ENCODE results near the gene ATG13. TPM values are rescaled to one million over a fixed set of nuclear protein-coding genes. Genes with fewer than 3 reads are reported as not detected.
"Not testable (repeated sequence)": the region's sequence is repeated elsewhere in the genome, so short reads cannot be mapped to it uniquely, and the experiment has no call there.

Gene ATG13
- total RNA-seq, 2 donors from 2014 or later, result 36.8 to 76.8 TPM

DNA sequence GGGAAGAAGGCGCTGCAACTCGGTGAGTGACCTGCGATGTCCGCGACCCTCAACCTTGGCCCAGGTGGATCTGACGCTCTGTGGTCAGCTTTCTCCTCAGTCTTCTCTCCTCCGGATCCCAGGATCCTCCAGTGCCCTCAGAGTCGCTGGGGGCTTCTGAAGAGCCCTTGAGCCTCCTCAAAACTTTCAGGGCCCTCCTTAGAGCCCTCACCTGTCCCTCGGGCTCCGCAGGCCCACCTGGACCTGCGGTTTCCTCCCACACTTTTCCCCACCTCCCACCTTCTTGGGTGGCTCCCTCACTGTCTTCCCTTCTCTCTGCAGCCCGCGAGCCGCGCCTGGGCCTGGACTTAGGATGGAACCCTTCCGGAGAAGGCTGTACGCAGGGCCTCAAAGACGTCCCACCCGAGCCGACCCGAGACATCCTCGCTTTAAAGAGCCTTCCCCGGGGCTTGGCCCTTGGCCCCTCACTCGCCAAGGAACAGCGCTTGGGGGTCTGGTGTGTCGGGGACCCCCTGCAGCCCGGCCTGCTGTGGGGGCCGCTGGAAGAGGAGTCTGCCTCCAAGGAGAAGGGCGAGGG is 83.8 kb downstream of the ATG13 start:
- Histone ChIP-seq H3K4me1 (peaks cover 40% of the 10 kb centered on the region), H3K36me3 (replicated peaks in 1 of 2; ENCODE audit: insufficient read depth in 1 of 2, low read depth in 2 of 2) (peaks cover 7 to 23% of the 10 kb centered on the region in 2 donors)
- no peak for ATAC-seq

DNA sequence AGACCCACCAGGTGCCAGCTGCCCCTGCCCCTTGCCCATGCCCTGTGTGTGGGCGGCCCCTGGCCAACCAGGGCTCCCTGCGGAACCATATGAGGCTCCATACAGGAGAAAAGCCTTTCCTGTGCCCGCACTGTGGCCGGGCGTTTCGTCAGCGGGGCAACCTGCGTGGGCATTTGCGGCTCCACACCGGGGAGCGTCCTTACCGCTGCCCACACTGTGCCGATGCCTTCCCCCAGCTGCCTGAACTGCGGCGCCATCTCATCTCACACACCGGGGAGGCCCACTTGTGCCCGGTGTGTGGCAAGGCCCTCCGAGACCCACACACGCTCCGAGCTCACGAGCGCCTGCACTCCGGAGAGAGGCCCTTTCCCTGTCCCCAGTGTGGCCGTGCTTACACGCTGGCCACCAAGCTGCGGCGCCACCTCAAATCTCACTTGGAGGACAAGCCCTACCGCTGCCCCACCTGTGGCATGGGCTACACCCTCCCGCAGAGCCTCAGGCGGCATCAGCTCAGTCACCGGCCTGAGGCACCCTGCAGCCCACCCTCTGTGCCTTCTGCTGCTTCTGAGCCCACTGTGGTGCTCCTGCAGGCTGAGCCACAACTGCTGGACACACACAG is 87.8 kb downstream of the ATG13 start:
- Histone ChIP-seq H3K9me3 (no peaks in the 10 kb centered on the region), H3K27ac (no peak overlapping the region), H3K27me3 (no peaks in the 10 kb centered on the region), H3K4me3 (no peak overlapping the region), H3K4me1 (peaks cover 11% of the 10 kb centered on the region), H3K36me3 (replicated peaks in 1 of 2; ENCODE audit: insufficient read depth in 1 of 2, low read depth in 2 of 2) (peaks cover 7 to 23% of the 10 kb centered on the region in 2 donors)
- TF ChIP-seq, protein P1, sequence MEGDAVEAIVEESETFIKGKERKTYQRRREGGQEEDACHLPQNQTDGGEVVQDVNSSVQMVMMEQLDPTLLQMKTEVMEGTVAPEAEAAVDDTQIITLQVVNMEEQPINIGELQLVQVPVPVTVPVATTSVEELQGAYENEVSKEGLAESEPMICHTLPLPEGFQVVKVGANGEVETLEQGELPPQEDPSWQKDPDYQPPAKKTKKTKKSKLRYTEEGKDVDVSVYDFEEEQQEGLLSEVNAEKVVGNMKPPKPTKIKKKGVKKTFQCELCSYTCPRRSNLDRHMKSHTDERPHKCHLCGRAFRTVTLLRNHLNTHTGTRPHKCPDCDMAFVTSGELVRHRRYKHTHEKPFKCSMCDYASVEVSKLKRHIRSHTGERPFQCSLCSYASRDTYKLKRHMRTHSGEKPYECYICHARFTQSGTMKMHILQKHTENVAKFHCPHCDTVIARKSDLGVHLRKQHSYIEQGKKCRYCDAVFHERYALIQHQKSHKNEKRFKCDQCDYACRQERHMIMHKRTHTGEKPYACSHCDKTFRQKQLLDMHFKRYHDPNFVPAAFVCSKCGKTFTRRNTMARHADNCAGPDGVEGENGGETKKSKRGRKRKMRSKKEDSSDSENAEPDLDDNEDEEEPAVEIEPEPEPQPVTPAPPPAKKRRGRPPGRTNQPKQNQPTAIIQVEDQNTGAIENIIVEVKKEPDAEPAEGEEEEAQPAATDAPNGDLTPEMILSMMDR (IDR thresholded peaks at IDR 0.05), result no peak
- no peak for TF ChIP-seq POLR2A (IDR thresholded peaks at IDR 0.05)
- DNase-seq (no peak), ATAC-seq (no peak)
- 92% methylated on average over 29 of the region's 31 CpGs; no CpG with 5 or more reads in 1 of the 2 donors for WGBS, 2 donors
- intact Hi-C loops (cut with DNase I), result no loop called here

More for the DNA sequence above, 83.8 kb downstream of the ATG13 start:
- H3K9me3 ChIP-seq, result no peaks in the 10 kb centered on the region
- intact Hi-C loops (cut with DNase I), result no loop called here
- TF ChIP-seq, protein P1 (IDR thresholded peaks at IDR 0.05), result no peak
- no peak for TF ChIP-seq POLR2A (IDR thresholded peaks at IDR 0.05)
- peak overlapping the region; percentile 74 to 94 (median 92) for H3K27ac ChIP-seq
- H3K4me3 ChIP-seq, result peak overlapping the region; percentile 90 to 99
- H3K27me3 ChIP-seq, result no peaks in the 10 kb centered on the region
- DNase-seq, result no peak
- 0 to 2% methylated on average over 16 to 29 of the region's 29 CpGs for WGBS, 2 donors

DNA sequence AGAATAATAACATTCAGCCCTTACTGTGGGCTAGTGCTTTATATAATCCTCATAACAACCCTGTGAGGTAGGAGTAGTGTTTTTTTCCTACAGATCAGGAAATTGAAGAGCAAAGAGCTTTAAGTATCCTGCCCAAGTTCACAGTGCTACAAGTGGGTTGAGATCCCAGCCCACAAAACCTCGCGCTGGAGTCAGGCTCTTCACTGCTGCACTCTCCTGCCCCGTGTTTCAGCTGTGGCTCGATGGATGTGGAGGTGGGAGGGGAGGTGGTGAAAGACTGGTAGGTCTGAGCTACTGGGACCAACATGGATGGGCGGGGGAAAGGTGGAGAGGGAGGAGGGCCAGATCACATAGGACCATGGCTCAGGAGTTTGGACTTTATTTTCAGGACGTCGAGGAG is 89.5 kb downstream of the ATG13 start:
- no peaks in the 10 kb centered on the region for H3K27me3 ChIP-seq
- H3K4me1 ChIP-seq, result peaks cover 5% of the 10 kb centered on the region
- no peak for DNase-seq
- 82 to 88% methylated on average over 4 to 7 of the region's 7 CpGs for WGBS, 2 donors
- peaks cover 7 to 23% of the 10 kb centered on the region in 2 donors for H3K36me3 ChIP-seq (replicated peaks in 1 of 2; ENCODE audit: insufficient read depth in 1 of 2, low read depth in 2 of 2)
- TF ChIP-seq POLR2A (IDR thresholded peaks at IDR 0.05), result no peak
- TF ChIP-seq, protein P1 (IDR thresholded peaks at IDR 0.05), result no peak
- H3K27ac ChIP-seq, result no peak overlapping the region
- no peak for ATAC-seq
- intact Hi-C loops (cut with DNase I), result no loop called here
- no peak overlapping the region for H3K4me3 ChIP-seq
- H3K9me3 ChIP-seq, result no peaks in the 10 kb centered on the region

DNA sequence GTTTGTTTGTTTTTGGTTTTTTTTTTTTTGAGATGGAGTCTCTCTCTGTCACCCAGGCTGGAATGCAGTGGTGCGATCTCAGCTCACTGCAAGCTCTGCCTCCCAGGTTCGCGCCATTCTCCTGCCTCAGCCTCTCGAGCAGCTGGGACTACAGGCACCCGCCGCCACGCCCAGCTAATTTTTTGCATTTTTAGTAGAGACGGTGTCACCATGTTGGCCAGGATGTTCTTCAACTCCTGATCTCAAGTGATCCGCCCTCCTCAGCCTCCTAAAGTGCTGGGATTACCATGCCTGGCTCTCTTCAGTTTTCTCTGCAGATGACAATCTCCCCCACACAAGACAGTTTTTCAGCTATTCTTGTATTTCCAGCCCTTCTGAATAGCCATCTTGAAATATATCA is 92.0 kb downstream of the ATG13 start:
- H3K4me1 ChIP-seq; intact Hi-C loops (cut with DNase I); H3K27ac ChIP-seq; H3K27me3 ChIP-seq; H3K4me3 ChIP-seq; DNase-seq; ATAC-seq; H3K9me3 ChIP-seq: not testable (repeated sequence)
- 87 to 88% methylated on average over 9 of the region's 9 CpGs for WGBS, 2 donors
- peaks cover 5 to 17% of the 10 kb centered on the region in 2 donors for H3K36me3 ChIP-seq (replicated peaks in 1 of 2; ENCODE audit: insufficient read depth in 1 of 2, low read depth in 2 of 2)

DNA sequence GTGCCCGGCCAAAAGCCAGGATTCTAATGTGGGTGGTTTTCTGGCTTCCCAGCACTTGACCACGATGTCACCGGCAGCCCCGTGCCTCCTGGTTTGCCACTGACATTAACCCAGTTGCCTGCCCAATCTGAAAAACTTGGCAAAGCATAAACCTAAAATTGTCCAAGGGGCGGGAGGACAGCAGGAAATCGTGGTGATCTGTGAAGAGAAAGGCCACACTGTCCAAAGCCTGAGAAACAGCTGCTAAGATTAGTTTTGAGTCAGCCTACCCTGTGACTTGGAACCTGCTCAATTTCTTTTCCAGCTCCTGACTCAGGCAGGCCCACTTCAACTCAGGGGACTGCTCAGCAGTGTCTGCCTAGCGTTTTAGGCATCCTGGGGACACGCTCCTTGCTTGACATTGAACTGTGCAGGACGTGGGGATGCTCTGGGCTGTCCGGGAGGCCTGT is 93.5 kb downstream of the ATG13 start:
- peak overlapping the region in 1 of 4 donors; percentile 44 for H3K27ac ChIP-seq
- H3K9me3 ChIP-seq, result no peaks in the 10 kb centered on the region
- no peaks in the 10 kb centered on the region for H3K27me3 ChIP-seq
- ATAC-seq (peak; percentile 59), DNase-seq (peak in 2 of 4 donors; percentile 36 to 43)
- no peak overlapping the region for H3K4me3 ChIP-seq
- H3K4me1 ChIP-seq, result no peaks in the 10 kb centered on the region
- TF ChIP-seq, protein P1 (IDR thresholded peaks at IDR 0.05), result no peak
- TF ChIP-seq POLR2A (IDR thresholded peaks at IDR 0.05), result no peak
- WGBS, 2 donors, result 78 to 100% methylated on average over 3 to 10 of the region's 10 CpGs
- intact Hi-C loops (cut with DNase I), result no loop called here
- H3K36me3 ChIP-seq (replicated peaks in 1 of 2; ENCODE audit: insufficient read depth in 1 of 2, low read depth in 2 of 2), result peaks cover 0 to 2% of the 10 kb centered on the region in 2 donors
